NCI-H748 (cell line): Measurements from ENCODE around the gene PPP4R3C.
"Not testable (repeated sequence)": the region's sequence is repeated elsewhere in the genome, so short reads cannot be mapped to it uniquely, and the experiment has no call there.

Experiments used
- DNase-seq: peaks from one replicate; lab custom pipeline; 2025; ENCODE audit not compliant: unreplicated experiment; lab: John Stamatoyannopoulos, UW

The PPP4R3C gene

GRCh38 chrX:27463187-27463586, at the start of gene PPP4R3C:
PPP4R3C (minus strand) TSS chrX:27463341; CDS start chrX:27463296, 45 bp downstream.
- no peak for DNase-seq

GRCh38 chrX:27491397-27491796, 28.3 kb upstream of the PPP4R3C start:
- no peak for DNase-seq

DNA sequence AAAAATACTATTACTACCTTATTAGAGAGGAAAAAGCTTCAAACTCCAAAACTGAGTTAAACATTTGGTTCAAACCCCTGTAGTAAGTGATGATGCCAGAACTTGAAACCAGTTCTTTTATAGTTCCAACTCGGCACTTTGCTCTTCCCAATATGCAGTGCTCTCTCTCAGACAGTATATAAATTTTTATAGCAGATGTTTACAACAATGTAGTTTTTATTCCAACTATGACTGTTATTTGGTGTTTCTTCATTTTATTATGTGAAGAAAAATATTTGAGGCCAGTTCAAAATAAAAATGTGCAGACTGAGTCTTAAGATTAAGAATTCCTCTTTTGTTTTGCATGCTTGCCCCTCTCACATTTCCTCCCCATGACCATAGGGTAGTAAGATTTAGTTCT, 2.9 kb upstream of the PPP4R3C start:
- DNase-seq = no peak

DNA sequence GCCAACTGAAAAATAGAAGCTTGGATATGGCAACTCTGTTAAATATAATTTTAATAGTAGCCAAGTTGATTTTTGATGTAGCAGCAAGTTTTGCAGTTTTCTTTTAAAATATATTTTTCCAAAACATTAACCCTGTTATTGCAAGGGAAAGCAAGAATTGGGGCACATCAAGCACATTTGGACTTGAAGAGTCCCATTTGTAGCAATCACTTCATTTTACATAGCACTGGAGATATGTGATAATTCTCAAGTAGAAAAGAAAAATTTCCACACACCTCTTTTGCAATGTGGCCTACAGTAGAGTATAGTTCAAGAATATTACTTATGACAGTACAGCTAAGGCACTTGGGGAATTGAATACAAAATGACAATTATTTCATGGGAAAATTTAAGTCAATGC, 1.9 kb upstream of the PPP4R3C start:
- no peak for DNase-seq

DNA sequence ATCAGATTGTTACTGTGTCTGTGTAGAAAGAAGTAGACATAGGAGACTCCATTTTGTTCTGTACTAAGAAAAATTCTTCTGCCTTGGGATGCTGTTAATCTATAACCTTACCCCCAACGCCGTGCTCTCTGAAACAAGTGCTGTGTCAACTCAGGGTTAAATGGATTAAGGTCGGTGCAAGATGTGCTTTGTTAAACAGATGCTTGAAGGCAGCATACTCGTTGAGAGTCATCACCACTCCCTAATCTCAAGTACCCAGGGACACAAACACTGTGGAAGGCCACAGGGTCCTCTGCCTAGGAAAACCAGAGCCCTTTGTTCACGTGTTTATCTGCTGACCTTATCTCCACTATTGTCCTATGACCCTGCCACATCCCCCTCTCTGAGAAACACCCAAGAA, 4.0 kb downstream of the PPP4R3C start:
- DNase-seq = not testable (repeated sequence)

DNA sequence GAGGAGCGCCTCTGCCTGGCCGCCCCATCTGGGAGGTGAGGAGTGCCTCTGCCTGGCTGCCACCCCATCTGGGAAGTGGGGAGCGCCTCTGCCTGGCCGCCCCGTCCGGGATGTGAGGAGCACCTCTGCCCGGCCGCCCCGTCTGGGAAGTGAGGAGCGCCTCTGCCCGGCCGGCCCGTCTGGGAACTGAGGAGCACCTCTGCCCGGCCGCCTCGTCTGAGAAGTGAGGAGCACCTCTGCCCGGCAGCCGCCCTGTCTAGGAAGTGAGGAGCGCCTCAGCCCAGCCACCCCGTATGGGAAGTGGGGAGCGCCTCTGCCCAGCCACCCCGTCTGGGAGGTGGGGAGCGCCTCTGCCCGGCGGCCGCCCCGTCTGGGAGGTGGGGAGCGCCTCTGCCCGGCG, 4.6 kb downstream of the PPP4R3C start:
- DNase-seq = not testable (repeated sequence)

DNA sequence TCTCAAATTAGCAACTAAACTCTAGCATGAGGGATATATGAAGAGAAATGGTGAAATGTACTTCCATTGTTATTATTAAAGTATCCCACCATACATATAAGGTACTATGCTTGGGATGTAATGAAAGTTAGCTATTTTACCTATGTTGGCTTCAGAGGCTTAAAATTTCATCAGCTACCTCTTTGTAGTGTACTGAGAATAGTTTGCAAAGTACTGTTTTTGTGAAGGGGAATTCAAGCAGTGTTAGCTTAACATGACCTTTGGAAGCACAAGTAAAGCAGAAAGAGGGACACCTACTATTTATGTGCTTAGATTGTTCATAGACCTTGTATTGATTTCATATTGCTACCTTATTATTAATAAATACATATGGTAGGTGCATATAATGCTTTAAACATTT, 11.8 kb downstream of the PPP4R3C start:
- DNase-seq = no peak

DNA sequence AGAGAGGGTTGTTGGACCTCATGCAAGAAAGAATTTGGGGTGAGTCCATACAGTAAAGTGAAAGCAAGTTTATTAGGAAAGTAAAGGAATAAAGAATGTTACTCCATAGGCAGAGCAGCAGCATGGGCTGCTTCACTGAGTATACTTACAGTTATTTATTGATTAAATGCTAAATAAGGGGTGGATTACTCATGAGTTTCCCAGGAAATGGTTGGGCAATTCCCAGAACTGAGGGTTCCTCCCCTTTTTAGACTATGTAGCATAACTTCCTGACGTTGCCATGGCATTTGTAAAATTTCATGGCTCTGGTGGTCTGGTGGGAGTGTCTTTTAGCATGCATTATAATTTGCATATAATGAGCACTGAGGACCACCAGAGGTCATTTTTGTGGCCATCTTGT, 16.7 kb downstream of the PPP4R3C start:
- no peak for DNase-seq

GRCh38 chrX:27445438-27445837, 17.7 kb downstream of the PPP4R3C start:
- DNase-seq = no peak

DNA sequence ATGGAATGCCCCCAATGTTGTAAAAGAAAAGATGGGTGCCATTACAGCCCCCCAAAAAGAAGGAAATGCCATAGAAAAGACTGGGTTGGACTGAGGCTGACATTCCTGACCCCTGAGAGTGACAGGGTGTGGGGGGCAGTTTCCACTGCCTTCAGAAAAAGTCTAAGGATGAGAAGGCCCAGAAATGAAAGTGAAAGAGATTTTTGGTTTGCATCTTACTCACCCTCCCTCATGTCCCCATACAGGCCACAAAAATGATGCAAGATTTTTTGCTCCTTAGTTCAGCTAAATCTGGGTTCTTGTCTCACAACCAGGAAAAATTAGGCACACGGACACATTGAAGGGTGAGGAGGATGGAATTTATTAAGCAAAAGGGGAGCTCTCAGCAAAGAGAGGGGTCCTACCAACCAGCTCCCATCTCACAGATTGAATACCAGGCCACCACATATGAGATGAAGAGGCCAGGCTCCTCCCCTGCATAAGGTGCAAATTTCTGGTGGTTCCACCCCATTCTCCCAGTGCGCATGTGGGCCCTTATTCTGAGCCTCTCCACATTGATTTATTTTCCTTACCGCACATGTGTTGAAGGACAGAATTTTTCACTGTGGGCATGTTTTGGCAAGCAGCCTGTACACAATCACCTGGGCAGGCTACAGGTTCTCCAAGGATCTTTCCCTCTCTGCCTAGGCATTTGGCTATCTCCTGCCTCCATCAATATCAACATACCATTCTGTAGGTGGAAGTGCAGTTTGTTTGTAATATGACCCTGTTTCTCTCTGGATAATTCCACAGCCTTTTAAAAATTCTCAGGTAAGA, 18.8 kb downstream of the PPP4R3C start:
- DNase-seq = no peak

GRCh38 chrX:27442392-27442791, 20.7 kb downstream of the PPP4R3C start:
- not testable (repeated sequence) for DNase-seq

DNA sequence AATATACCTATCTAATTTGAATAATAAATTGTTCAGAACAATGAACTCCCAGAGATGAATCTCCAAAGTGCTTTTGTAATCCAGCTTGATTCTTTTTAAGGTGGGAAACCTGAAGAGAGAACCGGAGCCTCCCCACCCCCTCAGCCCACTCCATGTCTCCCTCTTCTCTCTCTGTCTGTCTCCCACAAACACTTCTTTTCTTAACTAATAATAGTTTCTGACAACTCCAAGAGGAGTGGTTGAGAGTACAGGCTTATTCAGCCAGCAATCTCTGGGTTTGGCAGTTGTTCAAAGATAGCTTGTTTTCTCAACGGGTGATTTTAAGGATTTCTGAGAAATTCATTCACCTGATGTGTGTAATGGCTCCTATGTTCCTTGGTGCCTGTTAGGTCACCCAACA, 23.4 kb downstream of the PPP4R3C start:
- no peak for DNase-seq

DNA sequence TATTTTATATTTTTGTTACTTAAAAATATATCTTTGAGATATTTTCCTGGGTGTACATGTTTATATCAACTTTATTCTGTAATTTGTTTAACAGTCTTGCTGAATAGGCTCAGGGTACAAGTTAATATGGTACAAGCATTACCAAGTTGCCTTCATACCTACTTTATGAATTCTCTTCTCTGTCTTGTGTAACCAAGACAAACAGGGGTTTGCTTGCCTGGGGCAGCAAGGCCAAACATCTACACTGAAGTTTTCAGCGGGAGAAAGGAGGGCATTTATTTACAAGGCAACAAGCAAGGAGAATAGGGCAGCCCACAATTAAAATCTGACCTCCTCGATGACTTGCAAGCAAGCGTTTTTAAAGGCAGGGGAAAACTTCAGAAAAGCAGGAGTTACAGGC, 24.2 kb downstream of the PPP4R3C start:
- no peak for DNase-seq

DNA sequence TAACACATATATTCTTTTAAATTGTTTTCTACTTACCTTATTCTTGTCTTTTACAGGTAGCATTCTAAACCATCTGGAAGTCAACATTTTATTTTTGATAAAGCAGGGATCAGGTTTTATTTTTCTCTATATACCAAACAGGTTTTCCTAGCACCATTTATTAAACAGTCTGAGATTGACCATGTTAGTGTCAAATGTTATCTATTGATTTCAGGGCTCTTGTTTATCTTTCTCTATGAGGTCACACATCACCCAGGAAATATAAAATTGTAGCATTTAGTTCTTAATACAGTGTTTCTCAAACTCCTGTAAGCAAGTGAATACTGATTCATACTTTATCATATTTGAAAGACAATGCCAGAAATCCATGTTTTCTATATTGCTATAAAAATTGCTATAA, 28.1 kb downstream of the PPP4R3C start:
- no peak for DNase-seq
